Naive B cell (primary cell): Measurements from ENCODE around the gene CD74. TPM values are rescaled to one million over a fixed set of nuclear protein-coding genes. Genes with fewer than 3 reads are reported as not detected.

Source experiments
- ATAC-seq, 2 donors: fragments of 150-1000 bp; cut with Tn5 transposase; 2 replicates each; pipeline ENCODE4 v1.10.0; 2021; ENCODE audit warnings: low read depth in 2 of 2, mild to moderate bottlenecking in 2 of 2, moderate library complexity in 2 of 2
- DNase-seq: peaks from one replicate; pipeline ENCODE4 v3.0.0; 2022
- H3K27ac Mint-ChIP-seq, 6 donors: one replicate each; pipeline ENCODE4 v1.8.0; 2020 to 2022; ENCODE audit warnings: mild to moderate bottlenecking in 6 of 6, mixed read lengths in 6 of 6, moderate library complexity in 5 of 6, inconsistent platforms in 2 of 6
- H3K27me3 Mint-ChIP-seq, 3 donors: one replicate each; pipeline ENCODE4 v1.8.0; 2021 to 2022; ENCODE audit warnings: mixed read lengths in 3 of 3, mild to moderate bottlenecking in 1 of 3
- H3K36me3 Mint-ChIP-seq, 2 donors: one replicate each; pipeline ENCODE4 v1.8.0; 2020 to 2022; ENCODE audit warnings: mixed read lengths in 2 of 2, inconsistent platforms in 1 of 2, mild to moderate bottlenecking in 1 of 2
- H3K4me1 Mint-ChIP-seq, 3 donors: one replicate each; pipeline ENCODE4 v1.8.0; 2020 to 2022; ENCODE audit warnings: mixed read lengths in 3 of 3, inconsistent platforms in 1 of 3, mild to moderate bottlenecking in 1 of 3, moderate library complexity in 1 of 3
- H3K4me3 Mint-ChIP-seq, 8 donors: one replicate each; pipeline ENCODE4 v1.8.0; 2020 to 2022; ENCODE audit warnings: mild to moderate bottlenecking in 8 of 8, mixed read lengths in 8 of 8, moderate library complexity in 8 of 8, inconsistent platforms in 2 of 8
- H3K9me3 Mint-ChIP-seq, 7 donors: one replicate each; pipeline ENCODE4 v1.8.0; 2020 to 2022; ENCODE audit warnings: mixed read lengths in 7 of 7, mild to moderate bottlenecking in 5 of 7, inconsistent platforms in 2 of 7, moderate library complexity in 1 of 7
- polyA plus RNA-seq, 6 donors: library from polyadenylated mRNA; unstranded; fragments of 300-500 nt; fragmentation: Illumina TruSeq; gene quantifications; one replicate each; pipeline ENCODE4 v1.2.3, GENCODE V29; 2021; ENCODE audit warnings: low read depth in 6 of 6

CD74 gene
- polyA plus RNA-seq, 6 donors from 2014 or later, result 22,737 to 35,313 (median 25,671) TPM

GRCh38 chr5:150448952-150449516 lies 36.3 kb upstream of the CD74 start:
- Mint-ChIP-seq H3K36me3 (peaks cover 14 to 24% of the 10 kb centered on the region in 2 donors), H3K4me1 (peaks cover 23 to 36% (median 31%) of the 10 kb centered on the region in 3 donors), H3K27me3 (no peaks in the 10 kb centered on the region), H3K27ac (peak overlapping the region; percentile 97 to 100 (median 100)), H3K9me3 (peaks cover 0 to 3% (median 0%) of the 10 kb centered on the region in 7 donors), H3K4me3 (peak overlapping the region; percentile 89 to 100 (median 98))
- ATAC-seq (peak; percentile 24 to 25), DNase-seq (no peak)

GRCh38 chr5:150448334-150448733 lies 35.6 kb upstream of the CD74 start:
- peak overlapping the region; percentile 97 to 100 (median 100) for H3K27ac Mint-ChIP-seq
- H3K27me3 Mint-ChIP-seq, result no peaks in the 10 kb centered on the region
- ATAC-seq (no peak), DNase-seq (no peak)
- peaks cover 0 to 3% (median 0%) of the 10 kb centered on the region in 7 donors for H3K9me3 Mint-ChIP-seq
- H3K36me3 Mint-ChIP-seq, result peaks cover 17 to 31% of the 10 kb centered on the region in 2 donors
- H3K4me3 Mint-ChIP-seq, result peak overlapping the region; percentile 89 to 100 (median 98)
- H3K4me1 Mint-ChIP-seq, result peaks cover 23 to 36% (median 34%) of the 10 kb centered on the region in 3 donors

- Mint-ChIP-seq H3K4me3 (peak overlapping the region in 5 of 8 donors; percentile 29 to 99 (median 96)), H3K27me3 (no peaks in the 10 kb centered on the region), H3K9me3 (peaks cover 0 to 3% (median 0%) of the 10 kb centered on the region in 7 donors), H3K4me1 (peaks cover 23 to 36% (median 31%) of the 10 kb centered on the region in 3 donors), H3K36me3 (peaks cover 19 to 34% of the 10 kb centered on the region in 2 donors), H3K27ac (peak overlapping the region in 3 of 6 donors; percentile 44 to 85 (median 59))
- ATAC-seq, result no peak
- no peak for DNase-seq
Measured at GRCh38 chr5:150447188-150447587, 34.5 kb upstream of the CD74 start.

- Mint-ChIP-seq H3K4me3 (peak overlapping the region in 3 of 8 donors; percentile 29 to 96 (median 47)), H3K4me1 (peaks cover 23 to 36% (median 31%) of the 10 kb centered on the region in 3 donors), H3K27ac (peak overlapping the region in 2 of 6 donors; percentile 10 to 54), H3K27me3 (no peaks in the 10 kb centered on the region), H3K9me3 (peaks cover 0 to 3% (median 0%) of the 10 kb centered on the region in 7 donors), H3K36me3 (peaks cover 19 to 34% of the 10 kb centered on the region in 2 donors)
- no peak for DNase-seq
- ATAC-seq, result no peak
Measured at GRCh38 chr5:150446583-150446982, 33.9 kb upstream of the CD74 start.

- H3K9me3 Mint-ChIP-seq, result peaks cover 0 to 3% (median 0%) of the 10 kb centered on the region in 7 donors
- ATAC-seq (no peak), DNase-seq (no peak)
- peaks cover 19 to 34% of the 10 kb centered on the region in 2 donors for H3K36me3 Mint-ChIP-seq
- H3K4me1 Mint-ChIP-seq, result peaks cover 24 to 40% (median 31%) of the 10 kb centered on the region in 3 donors
- no peaks in the 10 kb centered on the region for H3K27me3 Mint-ChIP-seq
- peak overlapping the region in 1 of 8 donors; percentile 47 for H3K4me3 Mint-ChIP-seq
- H3K27ac Mint-ChIP-seq, result peak overlapping the region in 1 of 6 donors; percentile 10
Measured at GRCh38 chr5:150446088-150446487, 33.4 kb upstream of the CD74 start.

- no peak overlapping the region for H3K4me3 Mint-ChIP-seq
- ATAC-seq (no peak), DNase-seq (no peak)
- H3K27ac Mint-ChIP-seq, result no peak overlapping the region
- no peaks in the 10 kb centered on the region for H3K27me3 Mint-ChIP-seq
- H3K36me3 Mint-ChIP-seq, result peaks cover 19 to 34% of the 10 kb centered on the region in 2 donors
- H3K9me3 Mint-ChIP-seq, result no peaks in the 10 kb centered on the region
- H3K4me1 Mint-ChIP-seq, result peaks cover 26 to 47% (median 29%) of the 10 kb centered on the region in 3 donors
Measured at GRCh38 chr5:150444770-150445169, 32.1 kb upstream of the CD74 start.

- no peak for ATAC-seq
- no peak for DNase-seq
- H3K4me3 Mint-ChIP-seq, result peak overlapping the region in 1 of 8 donors; percentile 6
- H3K27me3 Mint-ChIP-seq, result no peaks in the 10 kb centered on the region
- H3K36me3 Mint-ChIP-seq, result peaks cover 19 to 34% of the 10 kb centered on the region in 2 donors
- H3K27ac Mint-ChIP-seq, result peak overlapping the region in 2 of 6 donors; percentile 1 to 70
- H3K9me3 Mint-ChIP-seq, result no peaks in the 10 kb centered on the region
- peaks cover 20 to 45% (median 31%) of the 10 kb centered on the region in 3 donors for H3K4me1 Mint-ChIP-seq
Measured at GRCh38 chr5:150443242-150444075, 30.7 kb upstream of the CD74 start.

GRCh38 chr5:150442699-150443080 lies 30.0 kb upstream of the CD74 start:
- ATAC-seq (no peak), DNase-seq (no peak)
- peak overlapping the region in 1 of 6 donors; percentile 44 for H3K27ac Mint-ChIP-seq
- peaks cover 13 to 30% of the 10 kb centered on the region in 2 donors for H3K36me3 Mint-ChIP-seq
- peaks cover 12 to 37% (median 23%) of the 10 kb centered on the region in 3 donors for H3K4me1 Mint-ChIP-seq
- no peak overlapping the region for H3K4me3 Mint-ChIP-seq
- H3K9me3 Mint-ChIP-seq, result no peaks in the 10 kb centered on the region
- H3K27me3 Mint-ChIP-seq, result no peaks in the 10 kb centered on the region

GRCh38 chr5:150441813-150442698 lies 29.3 kb upstream of the CD74 start:
- Mint-ChIP-seq H3K4me1 (peaks cover 15 to 34% (median 22%) of the 10 kb centered on the region in 3 donors), H3K9me3 (no peaks in the 10 kb centered on the region), H3K27me3 (no peaks in the 10 kb centered on the region), H3K27ac (peak overlapping the region in 1 of 6 donors; percentile 47), H3K4me3 (peak overlapping the region in 1 of 8 donors; percentile 35), H3K36me3 (peaks cover 11 to 27% of the 10 kb centered on the region in 2 donors)
- ATAC-seq, result no peak
- no peak for DNase-seq

- Mint-ChIP-seq H3K9me3 (no peaks in the 10 kb centered on the region), H3K4me3 (peak overlapping the region in 1 of 8 donors; percentile 35), H3K36me3 (peaks cover 7 to 19% of the 10 kb centered on the region in 2 donors), H3K27ac (peak overlapping the region in 2 of 6 donors; percentile 63 to 64), H3K27me3 (no peaks in the 10 kb centered on the region), H3K4me1 (peaks cover 19 to 34% (median 26%) of the 10 kb centered on the region in 3 donors)
- ATAC-seq (no peak), DNase-seq (no peak)
Measured at GRCh38 chr5:150440948-150441812, 28.5 kb upstream of the CD74 start.

GRCh38 chr5:150438873-150439546 lies 26.3 kb upstream of the CD74 start:
- ATAC-seq (no peak), DNase-seq (no peak)
- no peak overlapping the region for H3K27ac Mint-ChIP-seq
- H3K4me1 Mint-ChIP-seq, result peaks cover 21 to 46% (median 38%) of the 10 kb centered on the region in 3 donors
- no peak overlapping the region for H3K4me3 Mint-ChIP-seq
- peaks cover 5 to 10% of the 10 kb centered on the region in 2 donors for H3K36me3 Mint-ChIP-seq
- H3K9me3 Mint-ChIP-seq, result no peaks in the 10 kb centered on the region
- no peaks in the 10 kb centered on the region for H3K27me3 Mint-ChIP-seq
